ENCODE results near the gene TSGA10IP. TPM values are rescaled to one million over a fixed set of nuclear protein-coding genes. Genes with fewer than 3 reads are reported as not detected.
A peak's percentile ranks its signal among the peaks of the same experiment; 100 is the strongest.

TSGA10IP gene
- not detected for total RNA-seq

- Mint-ChIP-seq H3K4me3 (no peak within 1 kb of the TSS), H3K27me3 (ENCODE audit: low read depth) (peaks cover 10% of the 10 kb centered on the region), H3K27ac (no peak within 1 kb of the TSS), H3K9me3 (ENCODE audit: insufficient read depth) (no peaks in the 10 kb centered on the region), H3K36me3 (ENCODE audit: low read depth) (no peaks in the 10 kb centered on the region), H3K4me1 (ENCODE audit: low read depth) (no peaks in the 10 kb centered on the region)
- ChIA-PET POLR2A (no interaction called here), CTCF (no interaction called here)
- no peak for DNase-seq
- ATAC-seq, result no peak
These were observed at the start of gene TSGA10IP for GRCh38 chr11:65945430-65945911. TSS of gene TSGA10IP (plus strand) at chr11:65945480. CDS start at chr11:65945676, 196 bp downstream.

- ATAC-seq, result no peak
- DNase-seq, result no peak
- POLR2A ChIA-PET, result interaction anchor here (1.3 kb wide), 1 partner anchor 10 kb away, joined by 3 read pairs; no protein-coding TSS in a partner anchor
- Mint-ChIP-seq H3K4me1 (ENCODE audit: low read depth) (peaks cover 62% of the 10 kb centered on the region), H3K27ac (peak overlapping the region; percentile 54), H3K4me3 (peak overlapping the region; percentile 31), H3K9me3 (ENCODE audit: insufficient read depth) (no peaks in the 10 kb centered on the region), H3K36me3 (ENCODE audit: low read depth) (peaks cover 23% of the 10 kb centered on the region), H3K27me3 (ENCODE audit: low read depth) (no peaks in the 10 kb centered on the region)
- CTCF ChIA-PET, result interaction anchor here (1.0 to 4.2 kb wide), 5 partner anchors 9 to 240 kb away, joined by 3 to 36 read pairs (median 9); no protein-coding TSS in a partner anchor
These were observed 49.7 kb upstream of the TSGA10IP start for GRCh38 chr11:65895482-65895981.

GRCh38 chr11:65896034-65896999 is 49.0 kb upstream of the TSGA10IP start:
- H3K27ac Mint-ChIP-seq, result peak overlapping the region; percentile 49
- peaks cover 23% of the 10 kb centered on the region for H3K36me3 Mint-ChIP-seq (ENCODE audit: low read depth)
- ChIA-PET CTCF (interaction anchor here (0.8 to 4.2 kb wide), 7 partner anchors 7 to 239 kb away, joined by 3 to 47 read pairs (median 6); partner anchors contain the start of genes CCDC85B, FIBP and MUS81), POLR2A (interaction anchor here (0.7 to 1.3 kb wide), 5 partner anchors 7 to 35 kb away, joined by 3 to 4 read pairs (median 3); no protein-coding TSS in a partner anchor)
- H3K9me3 Mint-ChIP-seq (ENCODE audit: insufficient read depth), result no peaks in the 10 kb centered on the region
- DNase-seq (no peak), ATAC-seq (no peak)
- H3K27me3 Mint-ChIP-seq (ENCODE audit: low read depth), result no peaks in the 10 kb centered on the region
- peaks cover 69% of the 10 kb centered on the region for H3K4me1 Mint-ChIP-seq (ENCODE audit: low read depth)
- H3K4me3 Mint-ChIP-seq, result no peak overlapping the region

- POLR2A ChIA-PET, result interaction anchor here (0.7 to 1.2 kb wide), 4 partner anchors 8 to 35 kb away, joined by 3 to 4 read pairs (median 4); no protein-coding TSS in a partner anchor
- no peak for ATAC-seq
- Mint-ChIP-seq H3K9me3 (ENCODE audit: insufficient read depth) (no peaks in the 10 kb centered on the region), H3K4me1 (ENCODE audit: low read depth) (peaks cover 74% of the 10 kb centered on the region), H3K4me3 (no peak overlapping the region), H3K27me3 (ENCODE audit: low read depth) (no peaks in the 10 kb centered on the region), H3K36me3 (ENCODE audit: low read depth) (peaks cover 17% of the 10 kb centered on the region), H3K27ac (no peak overlapping the region)
- no peak for DNase-seq
- CTCF ChIA-PET, result interaction anchor here (0.8 to 4.2 kb wide), 6 partner anchors 7 to 238 kb away, joined by 3 to 47 read pairs (median 8); partner anchors contain the start of genes CCDC85B, FIBP and MUS81
These were observed 48.2 kb upstream of the TSGA10IP start for GRCh38 chr11:65897020-65897471.

GRCh38 chr11:65898656-65899355 is 46.5 kb upstream of the TSGA10IP start:
- Mint-ChIP-seq H3K27me3 (ENCODE audit: low read depth) (no peaks in the 10 kb centered on the region), H3K36me3 (ENCODE audit: low read depth) (peaks cover 9% of the 10 kb centered on the region), H3K9me3 (ENCODE audit: insufficient read depth) (no peaks in the 10 kb centered on the region), H3K4me3 (peak overlapping the region; percentile 78), H3K27ac (peak overlapping the region; percentile 79), H3K4me1 (ENCODE audit: low read depth) (peaks cover 68% of the 10 kb centered on the region)
- no peak for DNase-seq
- ATAC-seq, result no peak
- POLR2A ChIA-PET, result interaction anchor here (0.6 to 6.5 kb wide), 6 partner anchors 8 to 326 kb away, joined by 3 to 64 read pairs (median 4); partner anchors contain the start of genes CCDC85B, FAM89B and FIBP
- CTCF ChIA-PET, result interaction anchor here (1.6 to 4.2 kb wide), 4 partner anchors 9 to 39 kb away, joined by 6 to 47 read pairs (median 22); partner anchors contain the start of genes CCDC85B and FIBP

- H3K27me3 Mint-ChIP-seq (ENCODE audit: low read depth), result no peaks in the 10 kb centered on the region
These were observed 45.7 kb upstream of the TSGA10IP start for GRCh38 chr11:65899356-65900124.

GRCh38 chr11:65900125-65900898 is 45.0 kb upstream of the TSGA10IP start, which contains the start of gene FOSL1:
TSS of gene FOSL1 (minus strand) at chr11:65900388. CDS start at chr11:65900339, 49 bp downstream.
- H3K9me3 Mint-ChIP-seq (ENCODE audit: insufficient read depth), result no peaks in the 10 kb centered on the region
- DNase-seq (peak; percentile 94), ATAC-seq (peak; percentile 88)
- ChIA-PET POLR2A (interaction anchor here (1.2 to 6.5 kb wide), 4 partner anchors 9 to 53 kb away, joined by 3 to 64 read pairs (median 8); partner anchors contain the start of genes CCDC85B and FIBP), CTCF (interaction anchor here (0.5 to 3.7 kb wide), 7 partner anchors 10 to 438 kb away, joined by 3 to 55 read pairs (median 8); partner anchors contain the start of genes CCDC85B, FIBP and MUS81)
- peaks cover 5% of the 10 kb centered on the region for H3K36me3 Mint-ChIP-seq (ENCODE audit: low read depth)
- peaks cover 59% of the 10 kb centered on the region for H3K4me1 Mint-ChIP-seq (ENCODE audit: low read depth)
- H3K27me3 Mint-ChIP-seq (ENCODE audit: low read depth), result no peaks in the 10 kb centered on the region
- H3K27ac Mint-ChIP-seq, result peak within 1 kb of the TSS; percentile 71
- peak within 1 kb of the TSS; percentile 66 for H3K4me3 Mint-ChIP-seq

More at GRCh38 chr11:65899356-65900124, 45.7 kb upstream of the TSGA10IP start:
- CTCF ChIA-PET, result interaction anchor here (1.3 to 4.2 kb wide), 6 partner anchors 10 to 40 kb away, joined by 3 to 55 read pairs (median 22); partner anchors contain the start of genes CCDC85B and FIBP
- peaks cover 8% of the 10 kb centered on the region for H3K36me3 Mint-ChIP-seq (ENCODE audit: low read depth)
- H3K9me3 Mint-ChIP-seq (ENCODE audit: insufficient read depth), result no peaks in the 10 kb centered on the region
- DNase-seq (peak; percentile 76), ATAC-seq (peak; percentile 27)
- peaks cover 62% of the 10 kb centered on the region for H3K4me1 Mint-ChIP-seq (ENCODE audit: low read depth)
- peak overlapping the region; percentile 71 for H3K27ac Mint-ChIP-seq
- POLR2A ChIA-PET, result interaction anchor here (1.2 to 6.5 kb wide), 3 partner anchors 9 to 54 kb away, joined by 3 to 64 read pairs (median 14); partner anchors contain the start of genes CCDC85B and FIBP
- peak overlapping the region; percentile 66 for H3K4me3 Mint-ChIP-seq

- peaks cover 53% of the 10 kb centered on the region for H3K4me1 Mint-ChIP-seq (ENCODE audit: low read depth)
- DNase-seq (no peak), ATAC-seq (no peak)
- H3K36me3 Mint-ChIP-seq (ENCODE audit: low read depth), result peaks cover 4% of the 10 kb centered on the region
- no peaks in the 10 kb centered on the region for H3K9me3 Mint-ChIP-seq (ENCODE audit: insufficient read depth)
- H3K4me3 Mint-ChIP-seq, result peak overlapping the region; percentile 45
- ChIA-PET CTCF (interaction anchor here (0.5 to 3.7 kb wide), 7 partner anchors 9 to 438 kb away, joined by 3 to 55 read pairs (median 8); partner anchors contain the start of genes CCDC85B, FIBP and MUS81), POLR2A (interaction anchor here (1.4 to 6.5 kb wide), 2 partner anchors 10 to 11 kb away, joined by 3 to 64 read pairs; partner anchors contain the start of genes CCDC85B and FIBP)
- no peaks in the 10 kb centered on the region for H3K27me3 Mint-ChIP-seq (ENCODE audit: low read depth)
- peak overlapping the region; percentile 65 for H3K27ac Mint-ChIP-seq
These were observed 44.4 kb upstream of the TSGA10IP start for GRCh38 chr11:65900899-65901180.

- no peak for ATAC-seq
- POLR2A ChIA-PET, result interaction anchor here (1.0 to 6.5 kb wide), 2 partner anchors 12 to 52 kb away, joined by 4 to 64 read pairs; partner anchors contain the start of genes CCDC85B and FIBP
- Mint-ChIP-seq H3K4me1 (ENCODE audit: low read depth) (peaks cover 35% of the 10 kb centered on the region), H3K36me3 (ENCODE audit: low read depth) (no peaks in the 10 kb centered on the region), H3K27me3 (ENCODE audit: low read depth) (peaks cover 4% of the 10 kb centered on the region), H3K9me3 (ENCODE audit: insufficient read depth) (no peaks in the 10 kb centered on the region), H3K4me3 (no peak overlapping the region), H3K27ac (peak overlapping the region; percentile 46)
- no peak for DNase-seq
- CTCF ChIA-PET, result interaction anchor here (1.0 to 3.7 kb wide), 2 partner anchors 13 to 19 kb away, joined by 3 to 25 read pairs; partner anchors contain the start of gene CCDC85B
These were observed 42.2 kb upstream of the TSGA10IP start for GRCh38 chr11:65903068-65903481.
